Heart right ventricle (tissue), 16 donors: Measurements from ENCODE around the gene NPFFR1. TPM values are rescaled to one million over a fixed set of nuclear protein-coding genes. Genes with fewer than 3 reads are reported as not detected.
"Not testable (repeated sequence)": the region's sequence is repeated elsewhere in the genome, so short reads cannot be mapped to it uniquely, and the experiment has no call there.

ENCODE experiments used
- ATAC-seq, 8 donors: fragments of 200-7000 bp; cut with Tn5 transposase; one replicate each; pipeline ENCODE4 v1.9.1; 2020; ENCODE audit warnings: mild to moderate bottlenecking in 8 of 8, moderate library complexity in 8 of 8, moderate number of reproducible peaks in 1 of 8
- DNase-seq, 2 donors: peaks; one replicate each; pipeline ENCODE4 v3.0.0-alpha.2; 2020
- H3K27ac ChIP-seq, 10 donors: fragments of 200-600 bp; sonication (generic) in 2 of 10; one replicate each; pipeline versions ENCODE4 v1.5.0 to v1.8.0; 2020 to 2022; ENCODE audit warnings: mild to moderate bottlenecking in 3 of 10
- H3K27me3 ChIP-seq, 7 donors: fragments of 200-600 bp; one replicate each; pipeline ENCODE4 v1.8.0; 2021 to 2022; ENCODE audit warnings: mild to moderate bottlenecking in 2 of 7
- H3K36me3 ChIP-seq, 9 donors: fragments of 200-600 bp; sonication (generic) in 1 of 9; one replicate each; pipeline versions ENCODE4 v1.5.0 to v1.8.0; 2020 to 2022; ENCODE audit warnings: mild to moderate bottlenecking in 2 of 9
- H3K4me1 ChIP-seq, 9 donors: fragments of 200-600 bp; sonication (generic) in 1 of 9; one replicate each; pipeline versions ENCODE4 v1.5.0 to v1.8.0; 2020 to 2022; ENCODE audit warnings: mild to moderate bottlenecking in 4 of 9
- H3K4me3 ChIP-seq, 10 donors: fragments of 200-600 bp; sonication (generic) in 2 of 10; one replicate each; pipeline versions ENCODE4 v1.5.0 to v1.8.0; 2020 to 2022; ENCODE audit warnings: mild to moderate bottlenecking in 7 of 10, moderate library complexity in 2 of 10
- H3K9me3 ChIP-seq, 11 donors: fragments of 200-600 bp in 10 of 11; sonication (generic) in 2 of 11; one replicate each; pipeline versions ENCODE4 v1.5.0 to v1.8.0; 2013 to 2022; ENCODE audit warnings: mild to moderate bottlenecking in 2 of 11, control low read depth in 1 of 11, moderate library complexity in 1 of 11
- WGBS, 2 donors: extraction: QIAGEN DNeasy Blood & Tissue Kit; methylation state at CpG; one replicate each; pipeline ENCODE4 v1.1.7; 2013; ENCODE audit warnings: inconsistent platforms in 1 of 2; 5-methylcytosine and 5-hydroxymethylcytosine counted together
- intact Hi-C, 10 donors: fragments of 100-400 bp; cut with DNase I; formaldehyde crosslinking; loops; one replicate each; pipeline versions ENCODE4 v1.11.1 to v1.14.2; 2022
- polyA plus RNA-seq, 2 donors: library from polyadenylated mRNA; stranded (reverse); fragments of 200-250 nt; gene quantifications; one replicate each; pipeline ENCODE4 v1.2.3, GENCODE V29; 2013
- total RNA-seq, 10 donors: library from RNA; stranded (reverse); fragmentation: NEBNext Ultra II Directional in 3 of 10; extraction: Animal tissue kit (Norgen Biotek cat#: 25700) in 3 of 10; gene quantifications; one replicate each; pipeline versions ENCODE4 v1.2.1 to v1.2.4, GENCODE V29; 2021 to 2023
- TF ChIP-seq, protein P1 (sequence below), 9 donors: fragments of 200-600 bp; sonication (generic) in 2 of 9; IDR thresholded peaks; one replicate each; pipeline versions ENCODE4 v1.5.0 to v1.8.0; 2021 to 2022; ENCODE audit warnings: antibody characterized with exemption in 9 of 9, mild to moderate bottlenecking in 5 of 9, moderate library complexity in 1 of 9
- donor health status: Arrhythmogenic right ventricular cardiomyopathy.
- donor health status: ischemic (EF 13 %, LVEDD 7.1; RV severe dilation, severe dysfunction).
- donor health status: healthy with polysubstance abuse.
- donor health status: DM: no; HTN: yes; CAD: no.
- donor health status: DM: no; HTN: no; CAD: no.
- donor health status: ischemic (EF 25% LVEDD 6.9; RV normal size, moderate dysfunction).
- donor health status: ischemic (EF 25% LVEDD 5.7; RV mildly dilated, moderate dysfunction).
- donor health status: healthy.
- donor health status: DM: yes; HTN: yes; CAD: no.
- donor health status: Ischemic cardiomyopathy.
- donor health status: ischemic (EF 35%, LVEDD 5.7; RV mildly dilated, moderate dysfunction).
- donor health status: nonischemic (EF 11% LVEDD 7.7; RV severe dilation, severe dysfunction).
- donor health status: DM: yes; HTN: yes; CAD: no.
- donor health status: PGD.
- donor health status: ischemic (EF 29% LVEDD 5.4; RV normal size, mild dysfunction).
- donor health status: nonischemic (EF 23%, LVEDD 6.1; RV moderate dilation, normal function).

The NPFFR1 gene
- total and polyA plus RNA-seq, 12 donors, result 0.07 TPM; not detected in 11

DNA sequence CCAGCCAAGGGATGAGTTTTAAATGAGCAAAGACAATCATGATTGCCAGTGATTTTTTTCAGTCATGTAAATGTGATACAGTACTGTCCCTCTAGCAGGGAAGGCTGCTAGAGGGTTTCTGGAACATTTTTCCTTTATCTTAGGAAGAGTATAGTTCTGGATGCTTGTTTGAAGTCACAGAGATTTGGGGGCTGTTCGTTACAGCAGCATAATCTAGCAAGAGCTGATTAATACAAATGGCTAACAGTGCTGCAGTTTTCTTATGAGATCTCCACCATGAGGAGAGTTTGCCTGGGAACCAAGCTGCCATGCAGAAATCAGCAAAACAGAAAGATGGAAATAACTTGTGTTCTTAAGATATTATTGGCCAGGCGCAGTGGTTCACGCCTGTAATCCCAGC is 42.7 kb downstream of the NPFFR1 start:
- ATAC-seq (no peak), DNase-seq (no peak)
- WGBS, 2 donors, result 96 to 97% methylated on average over 3 of the region's 3 CpGs
- H3K4me1 ChIP-seq, result no peaks in the 10 kb centered on the region
- H3K27ac ChIP-seq, result no peak overlapping the region
- H3K36me3 ChIP-seq, result no peaks in the 10 kb centered on the region
- H3K27me3 ChIP-seq, result peaks cover 0 to 12% (median 0%) of the 10 kb centered on the region in 7 donors
- peaks cover 0 to 3% (median 0%) of the 10 kb centered on the region in 11 donors for H3K9me3 ChIP-seq
- TF ChIP-seq, protein P1, sequence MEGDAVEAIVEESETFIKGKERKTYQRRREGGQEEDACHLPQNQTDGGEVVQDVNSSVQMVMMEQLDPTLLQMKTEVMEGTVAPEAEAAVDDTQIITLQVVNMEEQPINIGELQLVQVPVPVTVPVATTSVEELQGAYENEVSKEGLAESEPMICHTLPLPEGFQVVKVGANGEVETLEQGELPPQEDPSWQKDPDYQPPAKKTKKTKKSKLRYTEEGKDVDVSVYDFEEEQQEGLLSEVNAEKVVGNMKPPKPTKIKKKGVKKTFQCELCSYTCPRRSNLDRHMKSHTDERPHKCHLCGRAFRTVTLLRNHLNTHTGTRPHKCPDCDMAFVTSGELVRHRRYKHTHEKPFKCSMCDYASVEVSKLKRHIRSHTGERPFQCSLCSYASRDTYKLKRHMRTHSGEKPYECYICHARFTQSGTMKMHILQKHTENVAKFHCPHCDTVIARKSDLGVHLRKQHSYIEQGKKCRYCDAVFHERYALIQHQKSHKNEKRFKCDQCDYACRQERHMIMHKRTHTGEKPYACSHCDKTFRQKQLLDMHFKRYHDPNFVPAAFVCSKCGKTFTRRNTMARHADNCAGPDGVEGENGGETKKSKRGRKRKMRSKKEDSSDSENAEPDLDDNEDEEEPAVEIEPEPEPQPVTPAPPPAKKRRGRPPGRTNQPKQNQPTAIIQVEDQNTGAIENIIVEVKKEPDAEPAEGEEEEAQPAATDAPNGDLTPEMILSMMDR (IDR thresholded peaks at IDR 0.05), result no peak
- no peak overlapping the region for H3K4me3 ChIP-seq
- intact Hi-C loops, result no loop called here

GRCh38 chr10:70239986-70240385 is 43.8 kb downstream of the NPFFR1 start:
- DNase-seq, H3K36me3 ChIP-seq, H3K27ac ChIP-seq, H3K4me3 ChIP-seq, H3K9me3 ChIP-seq, H3K27me3 ChIP-seq, ATAC-seq, H3K4me1 ChIP-seq: not testable (repeated sequence)
- intact Hi-C loops, result loop anchor here in 1 of 10 donors (10.0 kb wide), 1 partner anchor 55 kb away; no protein-coding TSS in a partner anchor
- 87 to 94% methylated on average over 17 to 21 of the region's 21 CpGs for WGBS, 2 donors

DNA sequence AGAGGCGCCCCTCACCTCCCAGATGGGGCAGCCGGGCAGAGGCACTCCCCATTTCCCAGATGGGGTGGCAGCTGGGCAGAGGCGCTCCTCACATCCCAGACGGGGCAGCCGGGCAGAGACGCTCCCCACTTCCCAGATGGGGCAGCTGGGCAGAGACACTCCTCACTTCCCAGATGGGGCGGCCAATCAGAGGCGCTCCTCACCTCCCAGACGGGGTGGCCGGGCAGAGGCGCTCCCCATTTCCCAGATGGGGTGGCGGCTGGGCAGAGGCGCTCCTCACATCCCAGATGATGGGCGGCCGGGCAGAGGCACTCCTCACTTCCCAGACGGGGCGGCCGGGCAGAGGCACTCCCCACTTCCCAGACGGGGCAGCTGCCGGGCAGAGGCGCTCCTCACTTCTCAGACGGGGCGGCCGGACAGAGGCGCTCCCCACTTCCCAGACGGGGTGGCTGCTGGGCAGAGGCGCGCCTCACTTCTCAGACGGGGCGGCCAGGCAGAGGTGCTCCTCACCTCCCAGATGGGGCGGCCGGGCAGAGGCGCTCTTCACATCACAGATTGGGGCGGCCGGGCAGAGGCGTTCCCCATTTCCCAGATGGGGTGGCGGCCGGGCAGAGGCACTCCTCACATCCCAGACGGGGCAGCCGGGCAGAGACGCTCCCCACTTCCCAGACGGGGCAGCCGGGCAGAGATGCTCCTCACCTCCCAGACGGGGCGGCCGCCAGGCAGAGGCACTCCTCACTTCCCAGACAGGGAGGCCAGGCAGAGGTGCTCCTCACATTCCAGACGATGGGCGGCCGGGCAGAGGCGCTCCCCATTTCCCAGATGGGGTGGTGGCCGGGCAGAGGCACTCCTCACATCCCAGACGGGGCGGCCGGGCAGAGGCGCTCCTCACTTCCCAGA is 44.5 kb downstream of the NPFFR1 start:
- 95% methylated on average over 52 to 55 of the region's 55 CpGs for WGBS, 2 donors
- not testable (repeated sequence) for H3K9me3 ChIP-seq, H3K36me3 ChIP-seq, H3K27ac ChIP-seq, DNase-seq, H3K27me3 ChIP-seq, H3K4me3 ChIP-seq, ATAC-seq
- intact Hi-C loops, result loop anchor here in 1 of 10 donors (10.0 kb wide), 1 partner anchor 55 kb away; no protein-coding TSS in a partner anchor
- peaks cover 0 to 11% (median 0%) of the 10 kb centered on the region in 9 donors for H3K4me1 ChIP-seq

- not testable (repeated sequence) for H3K27ac ChIP-seq, H3K27me3 ChIP-seq, H3K4me3 ChIP-seq, H3K9me3 ChIP-seq, DNase-seq, H3K36me3 ChIP-seq, ATAC-seq
- intact Hi-C loops, result loop anchor here in 1 of 10 donors (10.0 kb wide), 1 partner anchor 57 kb away; no protein-coding TSS in a partner anchor
- 69 to 76% methylated on average over 6 of the region's 6 CpGs for WGBS, 2 donors
- H3K4me1 ChIP-seq, result peaks cover 0 to 20% (median 7%) of the 10 kb centered on the region in 9 donors
These were observed 45.8 kb downstream of the NPFFR1 start for GRCh38 chr10:70237958-70238536.

DNA sequence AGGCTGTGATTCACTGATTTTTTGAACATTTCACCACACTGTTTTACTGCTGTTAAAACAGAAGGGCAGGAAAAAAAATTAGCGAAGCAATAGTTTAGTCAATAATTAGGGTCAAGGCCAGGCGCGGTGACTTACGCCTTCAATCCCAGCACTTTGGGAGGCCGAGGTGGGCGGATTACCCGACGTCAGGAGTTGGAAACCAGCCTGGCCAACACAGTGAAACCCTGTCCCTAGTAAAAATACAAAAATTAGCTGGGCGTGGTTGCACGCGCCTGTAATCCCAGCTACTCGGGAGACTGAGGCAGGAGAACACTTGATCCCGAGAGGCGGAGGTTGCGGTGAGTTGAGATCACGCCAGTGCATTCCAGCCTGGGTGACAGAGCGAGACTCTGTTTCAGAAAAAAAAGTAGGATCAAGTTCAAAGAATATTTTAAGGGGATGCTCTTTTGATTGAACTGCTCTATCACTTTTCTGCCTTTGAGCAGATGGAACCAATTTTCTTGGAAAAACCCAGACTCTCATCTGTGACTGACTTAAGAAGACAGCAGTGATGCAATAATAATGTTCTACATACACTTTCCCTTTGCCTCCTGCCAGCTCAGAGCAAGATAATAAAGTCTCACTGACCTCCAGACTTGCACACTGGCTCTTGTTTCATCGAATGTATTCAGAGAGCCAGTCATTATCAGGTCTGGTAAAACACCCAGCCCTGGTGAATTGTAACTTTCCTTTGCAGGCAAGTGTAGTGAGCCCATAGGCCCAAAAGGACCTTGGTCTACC is 48.9 kb downstream of the NPFFR1 start:
- ATAC-seq, result peak in 1 of 8 donors; percentile 11

More for the DNA sequence above, 48.9 kb downstream of the NPFFR1 start:
- Histone ChIP-seq H3K4me3 (no peak overlapping the region), H3K36me3 (peaks cover 0 to 7% (median 0%) of the 10 kb centered on the region in 9 donors), H3K27me3 (no peaks in the 10 kb centered on the region), H3K4me1 (peaks cover 0 to 40% (median 24%) of the 10 kb centered on the region in 9 donors), H3K9me3 (no peaks in the 10 kb centered on the region), H3K27ac (peak overlapping the region in 4 of 10 donors; percentile 5 to 56 (median 24))
- intact Hi-C loops, result loop anchor here in 1 of 10 donors (10.0 kb wide), 1 partner anchor 60 kb away; no protein-coding TSS in a partner anchor
- DNase-seq, result no peak
- WGBS, 2 donors, result 84 to 86% methylated on average over 18 of the region's 18 CpGs
- TF ChIP-seq, protein P1 (IDR thresholded peaks at IDR 0.05), result no peak
